HG03378 (cell line): ENCODE measurements around the gene GSK3B.
A peak's percentile ranks its signal among the peaks of the same experiment; 100 is the strongest.
"Not testable (repeated sequence)": the region's sequence is repeated elsewhere in the genome, so short reads cannot be mapped to it uniquely, and the experiment has no call there.

ENCODE experiments used
- ATAC-seq: cut with Tn5 transposase; IDR thresholded peaks from one replicate; pipeline ENCODE4 v1.9.1; 2021; ENCODE audit warnings: mild to moderate bottlenecking, moderate library complexity; ENCODE audit not compliant: unreplicated experiment

Gene GSK3B

GRCh38 chr3:120057626-120058025 lies 36.6 kb downstream of the GSK3B start:
- peak; percentile 60 for ATAC-seq

DNA sequence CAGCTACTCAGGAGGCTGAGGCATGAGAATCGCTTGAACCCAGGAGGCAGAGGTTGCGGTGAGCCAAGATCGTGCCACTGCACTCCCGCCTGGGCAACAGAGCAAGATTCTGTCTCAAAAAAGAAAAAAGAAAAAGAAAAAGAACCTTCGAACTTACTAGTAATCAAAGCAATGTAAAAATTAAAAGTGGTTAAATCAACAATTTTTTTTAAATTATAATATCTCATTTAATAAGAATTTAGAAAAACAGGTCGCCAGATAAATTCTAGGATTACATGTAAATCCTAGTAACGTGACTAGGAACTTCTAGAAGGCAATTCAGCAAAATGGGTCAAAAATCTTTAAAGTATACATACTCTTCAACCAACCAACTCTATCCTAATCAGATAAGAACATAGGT lies 37.2 kb downstream of the GSK3B start:
- no peak for ATAC-seq

- ATAC-seq: not testable (repeated sequence)
Observed at GRCh38 chr3:120053647-120054046, 40.6 kb downstream of the GSK3B start.

DNA sequence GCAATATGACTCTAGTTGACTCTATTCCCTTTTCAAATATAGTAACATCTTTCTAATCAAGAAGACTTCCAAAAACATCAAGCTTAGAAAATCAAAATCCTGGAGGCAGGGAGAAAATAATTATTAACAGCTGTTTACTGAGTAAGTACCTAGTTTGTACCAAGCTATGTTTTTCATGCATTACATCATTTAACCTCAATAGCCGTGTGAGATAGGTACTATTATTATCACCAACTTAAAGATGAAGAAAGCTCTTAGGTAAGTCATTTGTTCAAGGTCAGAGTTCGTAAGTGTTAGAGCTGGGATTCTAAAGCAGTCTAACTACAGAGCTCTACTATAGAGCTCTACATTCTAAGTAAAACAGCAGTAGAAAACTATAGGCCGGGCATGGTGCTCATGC lies 41.6 kb downstream of the GSK3B start:
- ATAC-seq: peak; percentile 42

DNA sequence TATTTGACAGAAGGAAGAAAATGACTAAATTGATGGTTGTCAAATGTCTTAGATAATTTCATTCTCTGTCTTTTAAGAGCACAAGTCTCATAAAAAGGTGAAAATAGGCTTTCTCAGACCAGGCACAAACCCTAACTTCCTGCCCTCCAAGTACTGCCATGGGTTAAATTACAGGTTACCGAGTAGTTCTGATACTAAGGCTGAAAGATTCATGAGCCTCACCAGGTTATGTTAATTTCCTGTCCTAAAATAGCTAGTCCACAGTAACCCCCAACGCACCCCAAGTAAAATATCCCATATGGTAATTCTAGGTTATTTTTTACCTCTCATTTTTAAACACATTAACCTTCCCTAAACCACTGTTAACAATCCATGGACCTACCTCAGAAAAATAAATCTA lies 42.0 kb downstream of the GSK3B start:
- peak; percentile 80 for ATAC-seq

DNA sequence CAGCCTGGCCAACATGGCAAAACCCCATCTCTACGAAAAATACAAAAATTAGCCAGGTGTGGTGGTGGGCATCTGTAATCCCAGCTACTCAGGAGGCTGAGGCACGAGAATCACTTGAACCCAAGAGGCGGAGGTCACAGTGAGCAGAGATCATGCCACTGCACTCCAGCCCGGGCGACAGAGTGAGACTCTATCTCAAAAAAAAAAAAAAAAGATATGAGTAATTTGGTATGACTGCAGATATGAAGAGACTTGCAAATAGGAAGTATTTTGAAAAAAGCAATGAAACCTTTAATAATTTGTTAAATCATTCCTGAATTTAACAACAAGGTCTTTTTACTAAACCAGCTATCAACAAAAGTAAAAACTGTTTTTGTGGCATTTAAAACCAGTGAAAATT lies 42.7 kb downstream of the GSK3B start:
- not testable (repeated sequence) for ATAC-seq

GRCh38 chr3:120049881-120050539 lies 44.2 kb downstream of the GSK3B start:
- no peak for ATAC-seq

GRCh38 chr3:120049072-120049471 lies 45.2 kb downstream of the GSK3B start:
- ATAC-seq: no peak

- ATAC-seq: no peak
Observed at GRCh38 chr3:120048355-120049041, 45.7 kb downstream of the GSK3B start.

DNA sequence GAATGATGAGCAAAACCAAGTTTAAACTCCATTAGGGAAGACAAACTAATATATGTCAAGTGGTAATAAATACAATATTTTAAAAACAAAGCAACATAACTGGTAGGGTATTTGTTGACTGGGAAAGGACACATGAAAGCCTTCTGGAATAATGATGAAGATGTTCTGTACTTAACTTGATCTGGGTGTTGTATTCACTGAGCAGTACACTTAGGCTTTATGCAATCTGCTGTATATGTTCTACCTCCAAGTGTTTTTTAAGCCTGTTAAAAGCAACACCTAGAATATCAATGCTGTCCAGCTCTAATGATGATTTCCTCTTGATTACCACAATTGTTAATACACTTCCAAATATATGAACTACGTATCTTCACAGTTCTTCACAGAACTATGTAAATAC lies 46.6 kb downstream of the GSK3B start:
- ATAC-seq: no peak

DNA sequence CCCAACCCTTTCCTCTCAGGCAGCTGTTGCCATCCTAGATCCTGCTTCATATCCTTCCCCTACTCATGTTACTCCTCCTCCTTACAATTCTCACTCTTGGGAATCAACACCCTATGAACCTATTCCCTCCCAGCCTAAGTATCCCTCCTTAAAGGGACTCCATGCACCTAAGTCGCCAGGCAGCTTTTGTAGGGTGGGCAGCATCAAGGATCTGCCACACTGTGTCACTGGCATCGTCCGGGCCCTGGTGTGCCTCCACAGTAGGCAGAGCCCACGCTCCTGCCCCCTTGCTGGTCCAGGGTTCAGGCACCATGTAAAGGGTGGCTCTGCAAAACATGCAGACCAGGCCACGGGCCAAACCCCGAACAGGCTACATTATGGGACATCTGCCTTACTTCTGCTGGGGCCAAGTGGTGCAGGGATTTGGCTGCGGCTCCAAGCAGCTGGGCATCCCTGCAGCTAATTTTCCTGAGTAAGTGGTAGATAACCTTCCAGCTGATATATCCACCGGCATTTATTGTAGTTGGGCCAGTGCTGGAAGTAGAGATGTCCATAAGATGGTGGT lies 53.4 kb downstream of the GSK3B start:
- no peak for ATAC-seq

GRCh38 chr3:120039642-120040610 lies 54.3 kb downstream of the GSK3B start:
- no peak for ATAC-seq

GRCh38 chr3:120033596-120033995 lies 60.7 kb downstream of the GSK3B start:
- no peak for ATAC-seq

DNA sequence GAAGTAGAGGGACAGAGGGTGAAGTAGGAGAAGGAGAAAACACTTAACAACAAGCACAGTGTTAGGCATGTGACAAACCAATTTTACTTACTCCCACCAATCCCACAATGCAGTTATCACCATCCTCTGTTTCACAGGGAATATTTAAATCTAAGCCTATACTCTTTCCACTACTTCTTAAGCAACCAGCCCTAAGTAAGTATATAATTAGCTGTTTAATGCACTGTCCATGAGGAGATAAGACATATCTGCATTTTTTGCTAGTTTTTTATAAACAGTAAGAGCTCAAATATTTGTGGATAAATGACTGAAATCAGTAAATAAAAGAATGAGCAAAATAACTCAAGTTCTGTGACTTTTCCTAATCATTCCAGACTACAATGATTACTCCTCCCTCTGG lies 62.7 kb downstream of the GSK3B start:
- no peak for ATAC-seq

DNA sequence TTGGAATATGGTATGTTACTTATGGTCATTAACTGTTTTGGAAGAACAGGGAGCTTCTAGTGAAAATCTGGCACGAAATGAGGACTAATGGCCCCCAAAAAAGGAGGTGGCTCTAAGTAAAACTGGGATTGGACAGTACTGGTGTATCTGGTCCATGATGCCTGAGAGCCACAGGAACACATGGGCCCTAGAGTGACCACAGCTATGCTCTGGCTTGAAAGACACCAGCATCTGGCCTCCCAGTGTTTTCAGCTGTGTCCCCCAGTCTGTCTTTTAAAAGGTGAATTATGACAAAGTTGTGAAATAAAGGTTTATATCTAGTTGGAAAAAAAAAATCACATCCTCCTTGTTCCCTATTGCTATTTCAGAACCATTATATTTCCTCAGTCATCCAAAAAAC lies 64.5 kb downstream of the GSK3B start:
- ATAC-seq: no peak

- ATAC-seq: no peak
Observed at GRCh38 chr3:120028271-120029047, 65.8 kb downstream of the GSK3B start.

GRCh38 chr3:120027226-120027625 lies 67.0 kb downstream of the GSK3B start:
- ATAC-seq: no peak

DNA sequence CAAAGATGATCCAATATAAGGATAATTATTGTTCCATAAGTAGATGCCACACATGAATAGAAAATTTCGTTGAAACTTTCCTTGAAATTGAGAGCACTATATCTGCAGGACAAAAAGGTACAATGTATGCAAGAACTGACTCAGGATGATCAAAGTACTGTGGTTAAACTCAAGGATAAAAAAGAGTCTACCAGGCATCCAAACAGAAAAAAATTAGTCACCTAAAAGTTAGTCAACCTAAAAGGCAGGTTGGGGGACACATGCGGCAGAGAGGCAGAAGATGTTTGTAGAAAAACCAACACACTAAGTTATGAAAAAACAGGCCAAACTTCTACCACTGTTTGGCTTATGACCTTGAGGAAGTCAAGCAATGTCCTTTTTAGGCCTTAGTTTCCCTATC lies 68.7 kb downstream of the GSK3B start:
- ATAC-seq: no peak

DNA sequence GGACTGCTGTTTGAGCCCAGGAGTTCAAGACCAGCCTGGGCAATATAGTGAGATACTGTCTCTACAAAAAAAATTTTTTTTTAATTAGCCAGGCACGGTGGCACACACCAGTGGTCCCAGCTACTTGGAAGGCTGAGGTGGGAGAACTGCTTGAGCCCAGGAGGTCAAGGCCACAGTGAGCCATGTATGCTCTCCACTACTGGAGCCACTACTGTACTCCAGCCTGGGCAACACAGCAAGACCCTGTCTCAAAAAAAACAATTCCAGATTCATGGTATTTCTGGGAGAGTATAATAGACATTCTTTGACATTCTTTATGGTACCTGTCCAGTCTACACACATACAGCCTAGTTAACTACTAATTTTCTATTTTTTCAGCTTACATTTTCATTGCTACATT lies 70.1 kb downstream of the GSK3B start:
- ATAC-seq: no peak

- no peak for ATAC-seq
Observed at GRCh38 chr3:120022729-120023128, 71.5 kb downstream of the GSK3B start.
